Measurements from ENCODE around the gene SMIM24.

DNA sequence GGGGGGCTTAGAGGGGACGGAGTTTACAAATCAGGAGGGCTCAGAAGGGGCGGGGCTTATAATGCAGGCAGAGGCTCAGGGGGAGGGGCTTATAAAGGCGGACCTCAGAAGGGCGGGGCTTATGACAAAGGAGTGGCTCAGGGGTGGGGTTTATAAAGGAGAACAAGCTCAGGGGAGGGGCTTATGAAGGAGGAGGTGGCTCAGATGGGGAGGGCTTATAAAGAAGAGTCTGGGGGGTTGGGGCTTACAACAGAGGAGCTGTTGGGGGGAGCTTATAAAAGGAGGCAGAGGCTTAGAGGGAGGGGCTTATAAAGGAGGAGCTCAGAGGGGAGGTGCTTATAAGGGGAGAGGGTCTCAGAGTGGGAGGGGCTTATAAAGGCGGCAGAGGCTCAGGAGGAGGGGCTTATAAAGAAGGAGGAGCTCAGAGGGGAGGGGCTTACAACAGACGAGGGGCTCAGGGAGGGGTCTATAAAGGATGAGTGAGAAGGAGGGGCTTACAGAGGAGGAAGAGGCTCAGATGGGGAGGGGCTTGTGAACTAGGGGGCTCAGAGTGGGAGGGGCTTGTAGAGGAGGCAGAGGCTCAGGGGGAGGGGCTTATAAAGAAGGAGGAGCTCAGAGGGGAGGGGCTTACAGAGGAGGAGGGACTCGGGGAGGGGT, 1.0 kb downstream of the SMIM24 start:
- TF ChIP-seq CTCF (IDR thresholded peaks at IDR 0.05 in 8 of 11, conservative IDR thresholded peaks at IDR 0.05 in 3 of 11) (no peak), POLR2A (IDR thresholded peaks at IDR 0.05) (no peak), POLR2AphosphoS5 (IDR thresholded peaks at IDR 0.05) (no peak)

All from spleen (tissue), 7 donors.